Left kidney (tissue), 8 donors: ENCODE measurements around the gene NME3. TPM values are rescaled to one million over a fixed set of nuclear protein-coding genes. Genes with fewer than 3 reads are reported as not detected.
"Not testable (repeated sequence)": the region's sequence is repeated elsewhere in the genome, so short reads cannot be mapped to it uniquely, and the experiment has no call there.

ENCODE experiments used
- DNase-seq: peaks from one replicate; pipeline ENCODE4 v3.0.0-alpha.2; 2013
- long read RNA-seq, 8 donors: transcript quantifications; one replicate each; lab custom pipeline, GENCODE V29; 2026
- polyA plus RNA-seq: library from polyadenylated mRNA; unstranded; fragments of 120-200 nt; gene quantifications from one replicate; pipeline ENCODE4 v1.2.1, GENCODE V29; 2013; ENCODE audit not compliant: insufficient read length

Gene NME3
- polyA plus RNA-seq: 18.0 TPM
- long read RNA-seq, donor 1, transcript NME3-204 (4 exons, 920 nt): minor isoform, 6 of 41 reads
- long read RNA-seq, donor 1, transcript NME3-201 (5 exons, 1,069 nt): major isoform, 17 of 41 reads
- long read RNA-seq, donor 1, transcript NME3-209 (4 exons, 913 nt): minor isoform, 11 of 41 reads
- long read RNA-seq, donor 1, partial matches to known transcripts: 0 of 41 reads
- long read RNA-seq, donor 1, other reads (novel, unspliced or antisense): 0 of 41 reads
- long read RNA-seq, donor 2, transcript NME3-209 (4 exons, 913 nt): minor isoform, 10 of 39 reads
- long read RNA-seq, donor 2, transcript NME3-210 (2 exons, 752 nt): minor isoform, 5 of 39 reads
- long read RNA-seq, donor 2, transcript NME3-201 (5 exons, 1,069 nt): major isoform, 18 of 39 reads
- long read RNA-seq, donor 2, partial matches to known transcripts: 0 of 39 reads
- long read RNA-seq, donor 2, other reads (novel, unspliced or antisense): 0 of 39 reads
- long read RNA-seq, donor 3, transcript NME3-209 (4 exons, 913 nt): major isoform, 7 of 20 reads
- long read RNA-seq, donor 3, transcript NME3-201 (5 exons, 1,069 nt): major isoform, 7 of 20 reads
- long read RNA-seq, donor 3, partial matches to known transcripts: 0 of 20 reads
- long read RNA-seq, donor 3, other reads (novel, unspliced or antisense): 0 of 20 reads
- long read RNA-seq, donor 4, partial matches to known transcripts: 0 of 9 reads
- long read RNA-seq, donor 4, other reads (novel, unspliced or antisense): 0 of 9 reads
- long read RNA-seq, donor 5, transcript NME3-210 (2 exons, 752 nt): minor isoform, 7 of 69 reads
- long read RNA-seq, donor 5, transcript NME3-204 (4 exons, 920 nt): minor isoform, 8 of 69 reads
- long read RNA-seq, donor 5, transcript NME3-209 (4 exons, 913 nt): minor isoform, 11 of 69 reads
- long read RNA-seq, donor 5, transcript NME3-201 (5 exons, 1,069 nt): major isoform, 34 of 69 reads
- long read RNA-seq, donor 5, partial matches to known transcripts: 0 of 69 reads
- long read RNA-seq, donor 5, other reads (novel, unspliced or antisense): 0 of 69 reads
- long read RNA-seq, donor 6, transcript NME3-209 (4 exons, 913 nt): minor isoform, 5 of 38 reads
- long read RNA-seq, donor 6, transcript NME3-201 (5 exons, 1,069 nt): major isoform, 25 of 38 reads
- long read RNA-seq, donor 6, partial matches to known transcripts: 0 of 38 reads
- long read RNA-seq, donor 6, other reads (novel, unspliced or antisense): 0 of 38 reads
- long read RNA-seq, donor 7, transcript NME3-209 (4 exons, 913 nt): minor isoform, 6 of 51 reads
- long read RNA-seq, donor 7, transcript NME3-204 (4 exons, 920 nt): minor isoform, 7 of 51 reads
- long read RNA-seq, donor 7, transcript NME3-210 (2 exons, 752 nt): minor isoform, 8 of 51 reads
- long read RNA-seq, donor 7, transcript NME3-201 (5 exons, 1,069 nt): major isoform, 22 of 51 reads
- long read RNA-seq, donor 7, partial matches to known transcripts: 0 of 51 reads
- long read RNA-seq, donor 7, other reads (novel, unspliced or antisense): 0 of 51 reads
- long read RNA-seq, donor 8, transcript NME3-209 (4 exons, 913 nt): minor isoform, 6 of 22 reads
- long read RNA-seq, donor 8, transcript NME3-201 (5 exons, 1,069 nt): major isoform, 8 of 22 reads
- long read RNA-seq, donor 8, partial matches to known transcripts: 0 of 22 reads
- long read RNA-seq, donor 8, other reads (novel, unspliced or antisense): 0 of 22 reads

DNA sequence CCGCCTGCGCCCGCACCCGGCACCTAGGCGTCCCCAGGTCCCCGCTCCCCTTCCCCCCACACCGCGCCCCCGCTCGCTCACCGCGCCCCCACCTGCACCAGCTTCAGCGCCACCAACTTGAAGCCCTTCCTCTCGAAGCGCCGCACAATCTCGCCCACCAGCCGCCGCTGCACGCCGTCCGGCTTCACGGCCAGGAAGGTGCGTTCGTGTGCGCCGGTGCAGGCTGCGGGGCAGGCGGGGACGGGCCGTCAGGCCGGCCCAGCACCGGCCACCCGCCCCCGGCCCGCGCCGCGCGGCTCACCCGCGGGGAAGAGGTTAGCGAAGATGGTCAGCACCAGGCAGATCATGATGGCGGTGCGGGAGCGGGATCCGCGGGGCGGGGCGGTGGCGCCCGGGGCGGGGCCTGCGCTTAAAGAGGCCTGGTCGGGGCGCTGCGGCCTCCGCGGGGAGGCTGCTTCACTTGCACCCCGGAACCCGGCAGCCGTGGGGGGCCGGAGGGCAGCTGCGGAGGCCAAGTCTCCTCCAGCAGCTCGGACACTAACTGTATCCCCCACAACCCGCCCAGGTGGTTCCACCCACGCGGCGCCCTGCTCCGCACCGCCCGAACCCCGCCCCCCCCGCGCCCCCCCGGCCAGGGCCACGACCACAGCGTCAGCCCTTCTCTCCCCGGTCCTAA is at the start of gene NME3:
Gene NME3 (minus strand): TSS at position 356 of the 676 bp plus-strand sequence. CDS start 9 bp downstream, at position 347.
- DNase-seq: no peak

DNA sequence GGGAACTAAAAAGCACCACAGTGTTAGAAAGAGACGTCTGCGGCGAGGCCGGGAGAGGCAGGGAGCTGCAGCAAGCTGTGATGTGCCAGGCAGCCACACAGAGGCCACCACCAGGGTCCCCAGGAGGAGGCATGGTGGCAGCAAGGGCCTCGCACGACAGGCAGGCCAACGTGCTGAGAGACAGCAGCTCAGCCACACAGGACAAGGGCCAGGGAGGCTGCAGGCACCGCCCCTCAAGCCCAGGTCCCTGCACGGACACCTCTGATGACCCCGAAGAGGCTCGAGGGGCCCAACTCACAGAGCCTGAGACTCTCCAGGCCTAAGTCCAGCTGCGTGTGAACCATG is 49.6 kb upstream of the NME3 start:
- DNase-seq: no peak

DNA sequence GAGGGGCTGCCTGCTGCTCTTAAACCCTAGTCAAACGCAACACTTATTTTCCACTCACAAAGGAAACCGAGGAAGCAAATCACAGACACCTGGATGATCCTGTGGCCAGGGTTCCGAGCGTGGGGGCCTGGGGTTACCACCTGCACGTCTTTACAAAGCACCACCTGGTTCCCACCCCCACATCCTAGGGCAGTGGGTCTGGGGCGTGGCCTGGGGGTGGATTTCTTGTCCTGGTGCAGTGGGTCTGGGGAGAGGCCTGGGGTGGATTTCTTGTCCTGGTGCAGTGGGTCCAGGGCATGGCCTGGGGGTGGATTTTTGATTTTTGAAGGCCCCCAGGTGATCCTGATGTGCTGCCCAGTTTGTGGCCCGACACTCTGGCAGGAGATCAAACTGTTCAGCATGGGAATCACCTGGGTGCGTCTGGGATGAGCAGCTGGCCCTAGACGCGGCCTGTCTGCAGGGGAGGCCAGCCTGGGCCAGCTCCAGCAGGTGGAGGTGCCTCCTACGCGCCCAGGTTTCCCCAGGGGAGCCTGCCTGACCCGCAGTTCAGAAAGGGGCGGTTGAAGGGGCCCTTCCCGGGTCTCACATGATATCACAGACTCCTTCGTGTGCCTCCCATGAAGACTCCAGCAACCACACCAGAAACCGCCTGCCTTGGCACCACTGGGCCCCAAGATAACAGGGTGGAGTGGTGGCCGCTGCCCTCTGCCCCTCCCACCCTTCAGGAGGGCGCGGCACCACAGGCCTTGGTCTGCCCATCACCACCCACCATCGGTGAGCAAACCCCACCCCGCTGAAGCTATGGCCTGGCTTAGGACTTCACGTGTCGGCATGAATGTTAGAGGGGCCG is 49.0 kb upstream of the NME3 start:
- DNase-seq: no peak

DNA sequence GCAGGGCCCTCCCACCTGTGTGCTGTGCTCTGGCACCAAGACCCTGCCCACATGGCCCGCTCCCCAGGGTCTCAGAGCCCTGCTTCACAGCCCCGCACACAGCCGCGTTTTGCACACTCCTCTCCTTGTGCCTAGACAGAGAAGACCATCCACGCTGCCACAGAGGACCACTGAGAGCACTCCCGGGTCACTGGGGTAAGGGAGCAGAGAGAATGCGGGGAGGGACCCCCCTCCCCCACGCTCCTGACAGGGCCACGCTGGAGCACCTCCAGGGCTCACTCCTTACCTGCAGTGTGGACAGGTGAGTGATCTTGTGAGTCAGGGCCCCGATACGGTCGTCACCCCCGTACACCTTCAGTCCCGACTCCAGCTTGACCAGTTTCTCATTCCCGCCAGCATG is 48.3 kb upstream of the NME3 start:
- DNase-seq: no peak

DNA sequence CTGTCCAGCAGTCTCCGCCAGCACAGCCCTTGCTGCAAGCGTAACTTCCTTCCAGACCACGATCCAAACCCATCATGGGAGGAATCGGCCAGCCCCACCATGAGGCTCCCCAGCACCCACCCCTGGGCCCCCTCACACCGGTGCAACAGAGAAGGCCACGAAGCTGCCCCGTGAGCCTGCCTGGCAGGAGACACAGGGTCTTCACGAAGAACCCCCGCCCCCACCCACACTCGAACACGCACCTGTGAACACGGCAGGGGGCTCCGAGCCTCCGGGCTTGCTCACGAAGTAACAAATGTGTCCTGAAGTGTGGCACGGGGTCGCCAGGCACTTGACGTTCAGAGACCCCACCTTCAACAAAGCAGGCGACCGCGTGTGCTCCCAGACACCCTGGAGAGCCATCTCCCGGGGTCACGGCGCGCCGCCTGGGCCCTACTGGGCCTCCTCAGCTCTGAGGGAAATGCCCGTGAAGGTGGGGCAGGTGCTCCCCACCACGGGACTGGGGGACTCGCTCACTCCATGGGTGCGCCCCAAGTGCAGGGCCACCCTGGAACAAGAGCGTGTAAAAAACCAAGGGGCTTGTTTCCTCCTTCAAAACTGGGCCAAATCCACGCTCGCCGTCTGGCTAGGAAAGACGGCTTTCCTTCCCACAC is 47.7 kb upstream of the NME3 start:
- DNase-seq: no peak

DNA sequence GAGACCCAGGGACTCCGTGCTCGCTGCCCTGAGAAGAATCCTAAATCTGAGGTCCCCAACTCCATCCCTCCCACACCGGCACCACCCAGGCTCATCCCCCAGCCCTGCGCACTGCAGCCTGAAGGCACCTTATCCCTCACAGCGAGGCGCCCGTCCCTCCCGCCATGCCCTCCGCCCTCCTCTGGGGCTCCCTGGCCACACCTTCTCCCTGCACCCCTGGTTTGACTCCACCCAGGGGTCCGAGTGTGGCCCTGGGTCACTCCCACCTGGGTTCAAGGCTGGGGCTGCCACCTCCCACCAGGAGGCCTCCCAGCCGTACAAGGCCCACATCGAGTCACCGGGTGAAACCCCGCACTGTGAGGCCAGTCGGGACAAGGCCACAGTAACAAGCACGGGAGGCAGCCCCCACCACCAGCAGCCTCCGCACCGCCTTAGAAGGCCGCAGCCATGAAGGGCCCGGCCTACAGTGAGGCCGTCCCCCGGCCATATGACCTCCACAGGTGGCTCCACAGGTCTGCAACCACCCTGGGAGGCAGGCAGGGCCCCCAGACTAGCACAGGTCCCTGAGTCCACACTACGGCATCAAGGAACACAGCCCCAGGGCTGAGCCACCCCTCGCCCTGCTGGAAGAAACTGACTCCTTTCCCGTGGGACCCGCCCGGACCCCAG is 47.0 kb upstream of the NME3 start:
- DNase-seq: no peak

DNA sequence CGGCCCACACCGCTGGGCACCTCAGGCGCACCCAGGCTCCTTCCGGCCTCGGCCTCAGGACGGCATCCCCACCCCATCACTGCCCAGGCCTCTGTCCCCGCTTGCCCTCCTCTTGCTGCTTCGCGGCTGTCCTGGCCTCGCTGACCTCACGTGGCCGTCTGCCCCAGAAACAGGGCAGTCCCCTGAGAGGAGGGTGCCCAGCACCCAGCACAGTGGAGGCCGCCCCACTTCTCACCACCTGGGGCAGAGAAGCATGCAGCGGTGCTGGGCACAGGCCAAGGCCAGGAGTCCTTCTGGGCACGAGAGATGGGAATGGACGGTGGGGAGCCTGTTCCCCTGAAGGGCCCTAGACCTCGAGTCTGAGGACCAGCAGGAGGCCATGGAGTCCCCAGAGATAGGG is 46.4 kb upstream of the NME3 start:
- DNase-seq: no peak

DNA sequence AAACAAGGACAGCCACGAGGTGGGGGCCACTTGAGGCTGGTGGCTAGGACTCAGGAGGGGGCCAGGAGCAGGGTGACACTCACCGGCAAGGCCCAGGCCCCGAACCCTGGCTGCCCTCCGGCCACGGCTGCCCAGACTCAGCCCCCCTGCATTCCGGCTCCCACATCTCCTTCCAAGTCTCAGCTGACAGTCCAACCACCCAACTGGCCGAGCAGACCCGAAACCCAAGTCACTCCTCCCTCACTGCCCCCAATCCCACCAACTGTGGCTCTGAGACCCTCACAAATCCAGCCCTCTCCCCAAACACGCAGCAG is 45.9 kb upstream of the NME3 start:
- no peak for DNase-seq

DNA sequence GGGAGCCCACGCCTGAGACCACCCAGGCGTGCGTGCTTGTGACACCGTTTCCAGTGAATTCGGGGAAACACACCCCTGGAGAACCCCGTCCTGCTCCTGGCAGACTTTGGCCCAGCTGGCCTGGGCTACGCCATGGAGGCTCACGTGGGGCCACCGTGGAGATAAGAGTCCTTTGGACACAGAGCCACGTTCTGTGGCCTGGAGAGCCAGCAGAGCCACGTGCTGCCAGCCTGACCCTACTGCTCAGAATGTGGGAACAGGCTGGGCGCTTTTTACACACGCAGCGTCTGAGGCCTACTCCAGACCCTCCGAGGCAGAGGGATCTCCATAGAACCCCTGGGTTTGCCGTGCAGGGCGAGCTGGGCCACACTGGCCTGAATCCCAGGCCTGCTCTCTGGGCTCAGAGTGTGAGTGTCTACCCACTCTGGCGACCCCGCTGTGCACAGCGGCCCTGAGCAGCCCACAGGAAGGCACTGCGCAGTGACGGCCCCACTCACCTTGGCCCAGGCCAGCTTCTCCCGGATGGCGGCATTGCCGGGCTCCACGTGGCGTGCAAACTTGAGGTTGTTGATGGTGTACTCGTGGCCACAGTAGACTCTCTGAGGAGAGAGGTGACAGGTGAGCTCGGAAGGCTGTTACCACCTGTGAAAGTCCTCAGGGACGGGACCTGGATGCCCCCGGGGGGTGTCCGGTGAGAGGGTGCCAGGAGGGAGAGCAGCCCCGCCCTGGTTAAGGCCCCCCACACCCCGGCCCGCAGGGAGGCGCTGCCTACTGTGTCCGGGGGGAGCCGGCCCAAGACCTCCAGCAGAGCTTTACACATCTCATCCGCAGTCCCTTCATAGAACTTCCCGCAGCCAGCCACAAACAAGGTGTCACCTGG is 45.3 kb upstream of the NME3 start:
- DNase-seq: no peak

DNA sequence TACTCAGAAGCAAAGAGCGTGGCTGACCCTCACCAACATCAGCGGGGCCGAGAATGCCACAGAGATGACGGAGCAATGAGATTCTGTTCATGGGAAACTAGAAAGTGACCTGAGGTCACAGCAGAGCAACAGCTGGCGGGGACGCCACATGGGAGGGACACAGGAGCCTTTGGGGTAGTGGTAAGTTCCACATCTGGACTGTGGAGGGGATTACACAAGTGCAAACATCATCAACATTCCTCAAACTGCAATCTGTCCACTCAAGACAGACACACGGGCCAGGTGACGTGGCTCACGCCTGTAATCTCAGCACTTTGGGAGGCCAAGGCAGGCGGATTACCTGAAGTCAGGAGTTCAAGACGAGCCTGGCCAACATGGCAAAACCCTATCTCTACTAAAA is 44.1 kb upstream of the NME3 start:
- no peak for DNase-seq

DNA sequence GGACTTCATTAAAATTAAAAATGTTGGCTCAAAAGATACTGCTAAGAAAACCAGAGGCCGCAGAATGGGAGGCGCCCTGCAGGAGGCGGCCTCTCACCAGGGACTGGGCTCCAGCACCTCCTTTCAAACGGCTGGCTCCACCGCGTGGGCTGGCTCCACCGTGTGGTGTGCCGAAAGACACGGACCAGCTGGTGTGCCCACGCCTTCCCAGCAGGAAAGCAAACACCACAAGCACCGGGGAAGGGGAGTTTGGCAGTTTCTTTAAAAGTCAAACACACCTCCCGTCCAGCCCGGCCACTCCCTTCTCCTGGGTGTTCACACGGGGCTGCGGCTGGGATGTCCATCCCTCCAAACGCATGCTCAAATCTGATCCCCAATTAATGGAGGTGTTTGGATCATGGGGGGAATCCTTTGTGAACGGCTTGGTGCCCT is 41.4 kb upstream of the NME3 start:
- DNase-seq: no peak

DNA sequence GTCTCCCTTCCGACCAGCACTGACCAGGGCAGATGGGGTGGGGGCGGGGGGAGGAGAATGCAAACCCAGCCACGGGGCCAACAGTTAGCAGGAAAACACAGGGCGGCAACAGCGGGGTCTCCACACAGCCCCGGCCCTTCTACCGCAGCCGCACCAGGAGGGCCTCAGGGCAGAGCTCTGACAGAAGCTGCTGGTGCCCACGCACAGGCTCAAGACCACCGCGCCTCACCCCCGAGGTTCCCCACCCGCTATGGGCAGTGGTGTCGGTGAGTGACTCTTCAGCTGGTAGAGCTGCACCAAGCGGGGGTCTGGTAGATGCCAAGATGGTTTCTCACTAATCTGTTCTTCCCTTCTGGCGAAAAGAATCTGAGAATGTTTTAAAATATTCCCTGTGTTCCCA is 39.2 kb upstream of the NME3 start:
- DNase-seq: no peak

DNA sequence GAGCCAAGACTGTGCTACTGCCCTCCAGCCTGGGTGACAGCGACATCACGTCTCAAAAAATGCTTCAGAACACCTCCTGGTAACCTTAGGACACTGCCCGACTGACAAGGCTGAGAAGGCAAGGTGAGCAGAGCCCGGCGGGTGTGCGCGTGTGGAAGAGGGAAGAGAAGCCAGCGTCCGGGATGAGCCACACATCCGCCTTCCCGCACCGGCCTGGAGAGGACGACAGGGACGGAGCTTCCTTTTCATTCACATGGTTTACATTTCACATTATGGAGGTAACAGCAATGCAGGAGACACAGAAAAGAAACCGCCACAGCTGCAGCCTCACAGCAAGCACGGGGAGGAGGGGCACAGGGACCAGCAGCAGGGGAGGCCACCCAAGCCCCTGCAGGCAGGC is 38.8 kb upstream of the NME3 start:
- no peak for DNase-seq

DNA sequence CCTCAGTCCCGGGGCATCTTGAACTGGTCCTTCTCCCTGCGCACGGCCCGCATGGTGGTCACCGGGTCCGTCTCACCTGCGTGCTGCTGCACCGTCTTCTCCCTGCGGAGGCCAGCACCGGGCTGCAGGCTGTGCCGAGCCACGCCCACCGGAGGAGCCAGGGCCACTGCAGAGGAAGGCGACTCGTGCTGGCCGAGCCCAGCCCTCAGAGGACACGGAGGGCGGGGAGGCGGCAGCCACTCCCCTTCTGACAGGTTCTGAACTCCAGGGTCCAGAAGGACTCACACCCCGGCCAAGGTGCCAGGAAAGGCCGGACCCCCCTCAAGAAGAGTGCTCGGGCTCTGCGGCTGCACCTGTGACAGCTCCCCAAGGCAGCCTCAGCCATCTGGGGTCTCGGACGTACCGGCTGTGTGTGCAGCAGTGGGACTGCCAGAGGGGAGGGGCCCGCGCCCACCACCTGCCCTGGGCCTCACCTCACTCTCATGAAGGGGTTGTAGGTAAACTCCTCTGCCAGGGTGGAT is 38.0 kb upstream of the NME3 start:
- no peak for DNase-seq

DNA sequence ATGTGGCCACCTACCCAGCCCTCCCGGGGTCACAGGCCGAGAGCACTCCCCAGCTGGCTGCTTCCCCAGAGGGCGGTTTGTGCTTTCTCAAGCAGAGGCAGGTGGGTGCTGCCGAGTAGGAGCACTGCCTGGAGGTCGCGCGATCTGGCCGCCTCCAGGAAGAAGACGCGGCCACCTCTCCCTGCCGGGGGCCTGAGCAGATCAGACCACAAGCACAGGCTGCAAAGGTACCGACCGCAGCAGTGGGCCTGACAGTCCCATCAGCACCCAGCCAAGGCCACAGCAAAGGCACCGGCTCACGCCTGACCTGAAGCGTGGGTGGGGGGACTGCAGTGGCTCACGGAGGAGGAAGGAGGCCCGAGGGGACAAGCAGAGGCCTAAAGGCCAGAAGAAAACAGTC is 37.3 kb upstream of the NME3 start:
- DNase-seq: no peak

DNA sequence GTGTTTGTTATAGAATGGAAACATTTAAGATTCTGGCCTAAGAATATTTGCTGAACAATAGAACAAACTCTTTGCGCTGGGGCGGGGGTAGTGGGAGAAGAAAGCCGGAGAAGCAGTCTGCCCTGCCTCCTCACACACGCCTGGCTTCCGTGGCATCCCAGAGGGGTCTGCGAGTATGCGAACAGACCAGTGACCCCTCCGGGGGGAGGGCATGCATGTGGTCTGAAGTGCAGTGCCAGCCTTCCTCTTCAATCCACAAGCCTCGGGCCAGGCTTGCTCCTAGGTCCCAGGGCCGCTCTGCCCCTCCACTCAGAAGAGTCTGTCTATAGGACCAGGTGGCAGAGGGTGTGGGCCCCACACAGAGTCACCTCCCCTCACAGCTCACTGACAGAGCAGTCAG is 36.3 kb upstream of the NME3 start:
- no peak for DNase-seq

DNA sequence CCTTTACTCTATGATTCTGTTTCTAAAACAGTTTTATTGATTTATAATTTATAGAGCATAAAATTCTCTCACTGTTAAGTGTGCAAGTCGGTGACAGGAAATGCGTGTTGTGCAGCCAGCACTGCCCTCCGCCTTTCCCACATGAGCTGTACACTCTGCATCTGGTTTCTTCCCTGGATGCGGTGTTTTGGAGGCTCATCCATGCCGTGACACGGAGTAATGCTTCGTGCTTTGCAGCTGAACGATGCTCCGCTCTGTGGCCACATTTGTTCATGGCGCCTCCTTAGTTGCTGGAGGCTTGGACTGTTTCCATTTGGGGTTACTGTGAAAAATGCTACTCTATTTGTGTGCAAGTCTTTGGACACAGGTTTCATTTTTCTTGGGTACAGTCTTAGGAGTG is 29.4 kb upstream of the NME3 start:
- no peak for DNase-seq

DNA sequence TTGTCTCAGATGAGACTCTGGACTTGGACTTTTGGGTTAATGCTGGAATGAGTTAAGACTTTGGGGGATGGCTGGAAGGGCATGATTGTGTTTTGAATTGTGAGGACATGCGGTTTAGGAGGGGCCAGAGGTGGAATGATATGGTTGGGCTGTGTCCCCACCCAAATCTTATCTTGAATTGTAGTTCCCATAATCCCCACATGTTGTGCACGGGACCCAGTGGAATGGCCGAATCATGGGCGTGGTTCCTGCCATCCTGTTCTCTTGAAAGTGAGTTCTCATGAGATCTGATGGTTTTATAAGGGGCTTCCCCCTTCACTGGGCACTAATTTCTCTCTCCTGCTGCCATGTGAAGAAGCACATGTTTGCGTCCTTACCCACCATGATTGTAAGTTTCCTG is 27.9 kb upstream of the NME3 start:
- DNase-seq: not testable (repeated sequence)
